Renal cortical epithelial cell (primary cell): ENCODE results near the gene HIRA. TPM values are rescaled to one million over a fixed set of nuclear protein-coding genes. Genes with fewer than 3 reads are reported as not detected.
A peak's percentile ranks its signal among the peaks of the same experiment; 100 is the strongest.
"Not testable (repeated sequence)": the region's sequence is repeated elsewhere in the genome, so short reads cannot be mapped to it uniquely, and the experiment has no call there.

ENCODE experiments used
- DNase-seq: peaks from one replicate; pipeline ENCODE4 v3.0.0-alpha.2; 2011; ENCODE audit warnings: low read depth
- total RNA-seq: library from RNA; depleted of rRNA; stranded (reverse); fragments of >200 nt; gene quantifications from 2 replicates; pipeline ENCODE4 v1.2.3, GENCODE V29; 2014

HIRA gene
- total RNA-seq, 1 donor from 2014 or later: 41.5 TPM

GRCh38 chr22:19330205-19330604 lies 101.3 kb downstream of the HIRA start:
- DNase-seq: not testable (repeated sequence)

GRCh38 chr22:19329454-19329853 lies 102.1 kb downstream of the HIRA start:
- no peak for DNase-seq

- DNase-seq: peak; percentile 53
Measured at GRCh38 chr22:19325296-19325948, 106.1 kb downstream of the HIRA start.

GRCh38 chr22:19323420-19323819 lies 108.1 kb downstream of the HIRA start:
- not testable (repeated sequence) for DNase-seq

GRCh38 chr22:19321757-19322156 lies 109.8 kb downstream of the HIRA start:
- no peak for DNase-seq

GRCh38 chr22:19320136-19320535 lies 111.4 kb downstream of the HIRA start:
- DNase-seq: not testable (repeated sequence)

- DNase-seq: no peak
Measured at GRCh38 chr22:19319281-19319680, 112.3 kb downstream of the HIRA start.

- no peak for DNase-seq
Measured at GRCh38 chr22:19317865-19318264, 113.7 kb downstream of the HIRA start.

GRCh38 chr22:19307872-19308271 lies 123.7 kb downstream of the HIRA start:
- no peak for DNase-seq

GRCh38 chr22:19306535-19306934 lies 125.0 kb downstream of the HIRA start:
- DNase-seq: not testable (repeated sequence)

- no peak for DNase-seq
Measured at GRCh38 chr22:19304547-19304946, 127.0 kb downstream of the HIRA start.

- DNase-seq: no peak
Measured at GRCh38 chr22:19303785-19304184, 127.7 kb downstream of the HIRA start.

GRCh38 chr22:19295733-19296132 lies 135.8 kb downstream of the HIRA start:
- DNase-seq: no peak

- no peak for DNase-seq
Measured at GRCh38 chr22:19292458-19293230, 138.9 kb downstream of the HIRA start.

- DNase-seq: peak; percentile 31
Measured at GRCh38 chr22:19291580-19292457, 139.7 kb downstream of the HIRA start, which contains the start of gene CLTCL1. CLTCL1 (minus strand) TSS chr22:19291719; CDS start chr22:19291641, 78 bp downstream.

GRCh38 chr22:19291218-19291579 lies 140.3 kb downstream of the HIRA start:
- DNase-seq: no peak

- no peak for DNase-seq
Measured at GRCh38 chr22:19290400-19291217, 140.9 kb downstream of the HIRA start.

- DNase-seq: peak; percentile 90
Measured at GRCh38 chr22:19289475-19290161, 141.9 kb downstream of the HIRA start.

GRCh38 chr22:19287889-19288288 lies 143.6 kb downstream of the HIRA start:
- DNase-seq: peak; percentile 90

- peak; percentile 51 for DNase-seq
Measured at GRCh38 chr22:19287076-19287707, 144.3 kb downstream of the HIRA start.
